GM15510 (cell line): ENCODE results near the gene SPATC1L.

ENCODE experiments used
- POLR2A ChIP-seq: IDR thresholded peaks from 3 replicates; pipeline ENCODE4 v1.6.1; 2011; ENCODE audit warnings: borderline replicate concordance; ENCODE audit not compliant: insufficient read length; ENCODE audit errors: extremely low read depth

SPATC1L gene

GRCh38 chr21:46208761-46209721 lies 24.8 kb upstream of the SPATC1L start:
- TF ChIP-seq POLR2A: no peak

- no peak for TF ChIP-seq POLR2A
These were observed 23.8 kb upstream of the SPATC1L start for GRCh38 chr21:46207920-46208591.

- no peak for TF ChIP-seq POLR2A
These were observed 23.0 kb upstream of the SPATC1L start for GRCh38 chr21:46207006-46207919.

- TF ChIP-seq POLR2A: no peak
These were observed 22.1 kb upstream of the SPATC1L start for GRCh38 chr21:46206163-46207005.

GRCh38 chr21:46205766-46206162 lies 21.5 kb upstream of the SPATC1L start:
- no peak for TF ChIP-seq POLR2A

- TF ChIP-seq POLR2A: no peak
These were observed 20.9 kb upstream of the SPATC1L start for GRCh38 chr21:46205166-46205565.

- TF ChIP-seq POLR2A: no peak
These were observed 18.9 kb upstream of the SPATC1L start for GRCh38 chr21:46203203-46203600.

- no peak for TF ChIP-seq POLR2A
These were observed 18.4 kb upstream of the SPATC1L start for GRCh38 chr21:46202592-46203202.

- no peak for TF ChIP-seq POLR2A
These were observed 15.4 kb upstream of the SPATC1L start for GRCh38 chr21:46199436-46200373.

- no peak for TF ChIP-seq POLR2A
These were observed 12.5 kb upstream of the SPATC1L start for GRCh38 chr21:46196733-46197132.

- no peak for TF ChIP-seq POLR2A
These were observed 11.4 kb upstream of the SPATC1L start for GRCh38 chr21:46195595-46196195.
